ENCODE results near the gene PRR14.
"Not testable (repeated sequence)": the region's sequence is repeated elsewhere in the genome, so short reads cannot be mapped to it uniquely, and the experiment has no call there.

PRR14 gene

GRCh38 chr16:30633526-30633925 lies 17.2 kb upstream of the PRR14 start:
- no peak for TF ChIP-seq CTCF (IDR thresholded peaks at IDR 0.05; ENCODE audit: borderline replicate concordance, insufficient read depth, low read depth, low read length)
- H3K4me3 ChIP-seq (ENCODE audit: low read depth, low read length): peak overlapping the region; percentile 71

- no peak for TF ChIP-seq CTCF (IDR thresholded peaks at IDR 0.05; ENCODE audit: borderline replicate concordance, insufficient read depth, low read depth, low read length)
- no peak overlapping the region for H3K4me3 ChIP-seq (ENCODE audit: low read depth, low read length)
Observed at GRCh38 chr16:30636599-30636998, 14.2 kb upstream of the PRR14 start.

GRCh38 chr16:30637139-30637538 lies 13.6 kb upstream of the PRR14 start:
- not testable (repeated sequence) for H3K4me3 ChIP-seq (ENCODE audit: low read depth, low read length)

- H3K4me3 ChIP-seq (ENCODE audit: low read depth, low read length): no peak overlapping the region
- peak; percentile 51; the same call in 1 of the 2 replicates for TF ChIP-seq CTCF (IDR thresholded peaks at IDR 0.05; ENCODE audit: borderline replicate concordance, insufficient read depth, low read depth, low read length)
Observed at GRCh38 chr16:30637944-30638343, 12.8 kb upstream of the PRR14 start.

- H3K4me3 ChIP-seq (ENCODE audit: low read depth, low read length): no peak overlapping the region
- no peak for TF ChIP-seq CTCF (IDR thresholded peaks at IDR 0.05; ENCODE audit: borderline replicate concordance, insufficient read depth, low read depth, low read length)
Observed at GRCh38 chr16:30641378-30641982, 9.3 kb upstream of the PRR14 start.

GRCh38 chr16:30644334-30644830 lies 6.4 kb upstream of the PRR14 start:
- H3K4me3 ChIP-seq (ENCODE audit: low read depth, low read length): no peak overlapping the region
- TF ChIP-seq CTCF (IDR thresholded peaks at IDR 0.05; ENCODE audit: borderline replicate concordance, insufficient read depth, low read depth, low read length): no peak

- TF ChIP-seq CTCF (IDR thresholded peaks at IDR 0.05; ENCODE audit: borderline replicate concordance, insufficient read depth, low read depth, low read length): no peak
Observed at GRCh38 chr16:30645727-30646126, 5.0 kb upstream of the PRR14 start.

GRCh38 chr16:30647274-30647571 lies 3.5 kb upstream of the PRR14 start:
- no peak overlapping the region for H3K4me3 ChIP-seq (ENCODE audit: low read depth, low read length)
- no peak for TF ChIP-seq CTCF (IDR thresholded peaks at IDR 0.05; ENCODE audit: borderline replicate concordance, insufficient read depth, low read depth, low read length)

More at GRCh38 chr16:30645727-30646126, 5.0 kb upstream of the PRR14 start:
- no peak overlapping the region for H3K4me3 ChIP-seq (ENCODE audit: low read depth, low read length)
